ENCODE measurements around the gene ZDHHC11B.
"Not testable (repeated sequence)": the region's sequence is repeated elsewhere in the genome, so short reads cannot be mapped to it uniquely, and the experiment has no call there.

ZDHHC11B gene

DNA sequence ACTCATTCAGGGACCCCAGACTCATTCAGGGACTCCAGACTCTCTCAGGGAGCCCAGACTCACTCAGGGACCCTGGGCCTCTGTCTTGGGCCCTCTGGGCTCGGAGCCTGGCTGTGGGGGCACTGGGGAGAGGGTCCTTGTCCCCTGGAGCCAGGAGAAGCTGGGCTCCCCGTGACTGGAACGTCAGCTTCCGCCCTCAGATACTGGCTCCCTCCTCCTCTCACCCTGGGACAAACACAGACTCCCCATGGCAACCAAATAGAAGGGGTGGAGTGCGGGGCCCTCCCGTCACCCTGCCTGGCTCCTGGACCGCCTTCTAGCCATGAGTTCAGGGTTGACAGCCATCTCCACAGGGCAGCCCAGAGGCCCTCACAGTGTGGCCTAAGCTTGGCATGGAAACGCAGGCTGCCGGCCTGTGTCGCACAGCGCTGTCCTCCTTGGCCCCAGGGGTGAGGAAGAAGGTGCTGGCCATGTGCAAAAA is 27.6 kb downstream of the ZDHHC11B start:
- Histone ChIP-seq H3K79me2 (ENCODE audit: insufficient read depth, low read depth) (no peaks in the 10 kb centered on the region), H3K4me1 (ENCODE audit: low read depth, poor library complexity, severe bottlenecking) (no peaks in the 10 kb centered on the region), H3K27me3 (ENCODE audit: insufficient read depth, low read depth) (no peaks in the 10 kb centered on the region), H3K36me3 (ENCODE audit: insufficient read depth) (no peaks in the 10 kb centered on the region), H4K20me1 (ENCODE audit: insufficient read depth) (no peaks in the 10 kb centered on the region), H3K4me2 (no peak overlapping the region), H3K9ac (no peak overlapping the region), H3K4me3 (IDR thresholded peaks at IDR 0.05; ENCODE audit: insufficient read depth, low read depth, low read length) (no peak overlapping the region), H3K27ac (no peak overlapping the region), H2AFZ (ENCODE audit: low read depth) (no peak overlapping the region)
- TF ChIP-seq, protein P1, sequence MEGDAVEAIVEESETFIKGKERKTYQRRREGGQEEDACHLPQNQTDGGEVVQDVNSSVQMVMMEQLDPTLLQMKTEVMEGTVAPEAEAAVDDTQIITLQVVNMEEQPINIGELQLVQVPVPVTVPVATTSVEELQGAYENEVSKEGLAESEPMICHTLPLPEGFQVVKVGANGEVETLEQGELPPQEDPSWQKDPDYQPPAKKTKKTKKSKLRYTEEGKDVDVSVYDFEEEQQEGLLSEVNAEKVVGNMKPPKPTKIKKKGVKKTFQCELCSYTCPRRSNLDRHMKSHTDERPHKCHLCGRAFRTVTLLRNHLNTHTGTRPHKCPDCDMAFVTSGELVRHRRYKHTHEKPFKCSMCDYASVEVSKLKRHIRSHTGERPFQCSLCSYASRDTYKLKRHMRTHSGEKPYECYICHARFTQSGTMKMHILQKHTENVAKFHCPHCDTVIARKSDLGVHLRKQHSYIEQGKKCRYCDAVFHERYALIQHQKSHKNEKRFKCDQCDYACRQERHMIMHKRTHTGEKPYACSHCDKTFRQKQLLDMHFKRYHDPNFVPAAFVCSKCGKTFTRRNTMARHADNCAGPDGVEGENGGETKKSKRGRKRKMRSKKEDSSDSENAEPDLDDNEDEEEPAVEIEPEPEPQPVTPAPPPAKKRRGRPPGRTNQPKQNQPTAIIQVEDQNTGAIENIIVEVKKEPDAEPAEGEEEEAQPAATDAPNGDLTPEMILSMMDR (conservative IDR thresholded peaks at IDR 0.05; ENCODE audit: low read depth, low read length), result no peak

DNA sequence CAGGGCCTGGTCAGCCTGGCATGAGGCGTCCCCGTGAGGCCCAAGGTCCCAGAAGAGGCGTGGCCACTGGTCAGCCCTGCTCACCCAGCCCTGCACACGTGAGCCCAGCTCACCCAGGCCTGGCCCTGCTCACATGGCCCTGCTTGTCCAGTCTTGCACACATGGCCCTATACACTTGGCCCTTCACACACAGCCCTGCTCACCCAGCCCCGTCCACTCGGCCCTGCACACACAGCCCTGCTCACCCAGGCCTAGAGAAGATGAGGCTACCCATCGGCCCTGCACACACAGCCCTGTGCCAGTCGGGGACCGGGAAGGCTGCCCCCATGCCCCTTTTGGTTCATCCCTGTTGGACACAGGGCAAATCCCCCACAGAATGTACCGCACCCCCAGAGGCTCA is 28.4 kb downstream of the ZDHHC11B start:
- no peaks in the 10 kb centered on the region for H4K20me1 ChIP-seq (ENCODE audit: insufficient read depth)
- no peak overlapping the region for H3K9ac ChIP-seq
- H3K27me3 ChIP-seq (ENCODE audit: insufficient read depth, low read depth), result no peaks in the 10 kb centered on the region
- no peaks in the 10 kb centered on the region for H3K36me3 ChIP-seq (ENCODE audit: insufficient read depth)
- H3K79me2 ChIP-seq (ENCODE audit: insufficient read depth, low read depth), result no peaks in the 10 kb centered on the region
- H3K4me1 ChIP-seq (ENCODE audit: low read depth, poor library complexity, severe bottlenecking), result no peaks in the 10 kb centered on the region
- H3K4me3 ChIP-seq (IDR thresholded peaks at IDR 0.05; ENCODE audit: insufficient read depth, low read depth, low read length), result no peak overlapping the region
- no peak overlapping the region for H3K27ac ChIP-seq
- H2AFZ ChIP-seq (ENCODE audit: low read depth), result no peak overlapping the region
- no peak overlapping the region for H3K4me2 ChIP-seq
- TF ChIP-seq, protein P1 (conservative IDR thresholded peaks at IDR 0.05; ENCODE audit: low read depth, low read length), result no peak

DNA sequence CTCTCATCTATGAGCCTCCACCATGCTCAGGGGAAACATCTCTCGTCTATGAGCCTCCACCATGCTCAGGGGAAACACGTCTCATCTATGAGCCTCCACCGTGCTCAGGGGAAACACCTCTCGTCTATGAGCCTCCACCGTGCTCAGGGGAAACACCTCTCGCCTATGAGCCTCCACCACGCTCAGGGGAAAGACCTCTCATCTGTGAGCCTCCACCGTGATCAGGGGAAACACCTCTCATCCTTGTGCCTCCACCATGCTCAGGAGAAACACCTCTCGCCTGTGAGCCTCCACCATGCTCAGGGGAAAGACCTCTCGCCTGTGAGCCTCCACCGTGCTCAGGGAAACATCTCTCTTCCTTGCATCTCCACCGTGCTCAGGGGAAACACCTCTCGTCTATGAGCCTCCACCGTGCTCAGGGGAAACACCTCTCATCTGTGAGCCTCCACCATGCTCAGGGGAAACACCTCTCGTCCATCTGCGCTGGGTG is 30.3 kb downstream of the ZDHHC11B start:
- H3K4me2 ChIP-seq; H2AFZ ChIP-seq (ENCODE audit: low read depth); H3K27me3 ChIP-seq (ENCODE audit: insufficient read depth, low read depth); H3K9ac ChIP-seq; H3K36me3 ChIP-seq (ENCODE audit: insufficient read depth); H3K4me1 ChIP-seq (ENCODE audit: low read depth, poor library complexity, severe bottlenecking); H3K79me2 ChIP-seq (ENCODE audit: insufficient read depth, low read depth); H4K20me1 ChIP-seq (ENCODE audit: insufficient read depth); H3K27ac ChIP-seq; H3K4me3 ChIP-seq (IDR thresholded peaks at IDR 0.05; ENCODE audit: insufficient read depth, low read depth, low read length): not testable (repeated sequence)

DNA sequence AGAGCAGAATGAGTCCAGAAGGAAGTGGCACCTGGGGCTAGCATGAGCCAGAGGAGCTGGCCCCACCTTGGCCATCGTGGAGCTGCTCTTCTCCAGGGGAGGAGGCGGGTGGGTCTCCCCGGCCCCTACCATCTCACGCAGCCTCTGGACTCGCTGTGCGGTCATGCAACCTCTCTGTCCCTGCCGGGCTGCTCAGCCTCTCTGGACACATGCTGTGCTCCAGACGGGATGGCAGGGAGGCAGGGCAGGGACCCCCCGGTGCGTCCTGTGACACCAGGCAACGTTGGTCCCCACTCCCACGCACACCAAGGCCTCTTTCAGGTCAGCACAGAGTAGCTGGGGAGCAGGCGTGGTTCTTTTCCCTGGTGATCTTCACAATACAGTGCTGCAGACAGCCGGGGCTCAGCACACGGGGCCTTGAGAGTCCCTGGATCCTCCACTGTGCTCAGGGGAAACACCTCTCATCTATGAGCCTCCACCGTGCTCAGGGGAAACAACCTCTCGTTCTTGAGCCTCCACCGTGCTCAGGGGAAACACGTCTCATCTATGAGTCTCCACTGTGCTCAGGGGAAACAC is 30.9 kb downstream of the ZDHHC11B start:
- H3K9ac ChIP-seq; H4K20me1 ChIP-seq (ENCODE audit: insufficient read depth); H3K79me2 ChIP-seq (ENCODE audit: insufficient read depth, low read depth); H3K4me1 ChIP-seq (ENCODE audit: low read depth, poor library complexity, severe bottlenecking); H3K4me3 ChIP-seq (IDR thresholded peaks at IDR 0.05; ENCODE audit: insufficient read depth, low read depth, low read length); H3K36me3 ChIP-seq (ENCODE audit: insufficient read depth); H3K4me2 ChIP-seq; H2AFZ ChIP-seq (ENCODE audit: low read depth); H3K27ac ChIP-seq; H3K27me3 ChIP-seq (ENCODE audit: insufficient read depth, low read depth): not testable (repeated sequence)

DNA sequence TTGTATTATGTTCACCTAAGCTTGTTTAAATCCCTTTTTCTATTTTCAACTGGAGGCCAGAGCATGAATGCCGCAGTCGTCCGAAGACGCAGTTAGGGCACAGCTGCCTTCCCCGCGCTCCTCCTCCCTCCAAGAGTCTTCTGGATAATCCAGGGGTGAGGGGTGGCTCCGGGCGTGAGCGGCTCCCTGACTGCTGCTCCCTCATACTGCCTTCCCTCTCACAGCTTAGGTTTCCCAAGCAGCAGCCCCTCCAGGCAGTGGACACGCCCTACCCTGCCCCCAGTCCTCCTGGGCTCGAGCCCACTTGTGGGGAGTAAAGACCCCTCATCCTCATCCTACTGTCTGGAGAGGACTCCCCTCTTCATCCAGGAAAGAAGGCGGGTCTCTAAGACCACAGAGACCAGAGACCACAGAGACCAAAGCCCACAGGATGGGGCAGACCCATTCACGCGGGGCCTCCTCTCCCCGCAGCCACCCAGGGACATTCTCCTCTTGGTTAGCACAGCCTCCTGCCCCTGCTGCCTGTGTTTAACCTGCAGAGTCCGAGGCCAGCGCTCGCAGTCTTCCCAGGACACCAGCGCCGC is 31.9 kb downstream of the ZDHHC11B start:
- not testable (repeated sequence) for H3K79me2 ChIP-seq (ENCODE audit: insufficient read depth, low read depth); H4K20me1 ChIP-seq (ENCODE audit: insufficient read depth); H2AFZ ChIP-seq (ENCODE audit: low read depth); H3K4me2 ChIP-seq; H3K27ac ChIP-seq; H3K4me3 ChIP-seq (IDR thresholded peaks at IDR 0.05; ENCODE audit: insufficient read depth, low read depth, low read length); H3K36me3 ChIP-seq (ENCODE audit: insufficient read depth); H3K27me3 ChIP-seq (ENCODE audit: insufficient read depth, low read depth); H3K9ac ChIP-seq; H3K4me1 ChIP-seq (ENCODE audit: low read depth, poor library complexity, severe bottlenecking)

DNA sequence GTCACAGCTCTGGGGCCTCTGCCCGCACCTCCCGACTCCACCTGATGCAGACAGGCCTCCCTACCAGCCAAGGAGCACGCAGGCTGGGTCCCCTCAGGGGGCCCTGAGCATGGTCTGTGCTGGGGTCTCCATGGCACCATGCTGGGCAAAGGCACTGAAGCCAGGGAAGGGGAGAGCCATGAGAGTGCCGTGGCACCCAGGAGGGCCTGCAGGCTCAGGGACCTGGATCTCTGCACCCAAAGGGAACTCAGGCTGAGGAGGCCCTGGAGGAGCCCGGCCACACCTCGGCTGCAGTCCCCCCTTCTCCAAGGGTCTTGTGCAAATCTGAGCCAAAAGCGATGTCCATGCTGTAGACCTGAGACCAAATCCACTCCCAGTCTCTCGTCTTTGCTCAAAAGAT is 32.5 kb downstream of the ZDHHC11B start:
- H3K4me3 ChIP-seq (IDR thresholded peaks at IDR 0.05; ENCODE audit: insufficient read depth, low read depth, low read length); H3K27me3 ChIP-seq (ENCODE audit: insufficient read depth, low read depth); H3K4me1 ChIP-seq (ENCODE audit: low read depth, poor library complexity, severe bottlenecking); H4K20me1 ChIP-seq (ENCODE audit: insufficient read depth); H3K79me2 ChIP-seq (ENCODE audit: insufficient read depth, low read depth); H3K9ac ChIP-seq; H3K4me2 ChIP-seq; H3K27ac ChIP-seq; H3K36me3 ChIP-seq (ENCODE audit: insufficient read depth); H2AFZ ChIP-seq (ENCODE audit: low read depth): not testable (repeated sequence)

All from KMS-11 (cell line).